ENCODE results near the gene PAK5.
"Not testable (repeated sequence)": the region's sequence is repeated elsewhere in the genome, so short reads cannot be mapped to it uniquely, and the experiment has no call there.

PAK5 gene

GRCh38 chr20:9677100-9677623, 161.7 kb downstream of the PAK5 start:
- no peak for DNase-seq

- DNase-seq: no peak
Measured at GRCh38 chr20:9672981-9673380, 165.9 kb downstream of the PAK5 start.

- no peak for DNase-seq
Measured at GRCh38 chr20:9672027-9672426, 166.8 kb downstream of the PAK5 start.

GRCh38 chr20:9668381-9668780, 170.5 kb downstream of the PAK5 start:
- DNase-seq: no peak

GRCh38 chr20:9663423-9663822, 175.5 kb downstream of the PAK5 start:
- no peak for DNase-seq

- DNase-seq: peak; percentile 43
Measured at GRCh38 chr20:9660236-9660868, 178.5 kb downstream of the PAK5 start.

- DNase-seq: no peak
Measured at GRCh38 chr20:9647741-9648140, 191.1 kb downstream of the PAK5 start.

GRCh38 chr20:9646375-9646774, 192.5 kb downstream of the PAK5 start:
- DNase-seq: no peak

GRCh38 chr20:9642882-9643281, 196.0 kb downstream of the PAK5 start:
- no peak for DNase-seq

GRCh38 chr20:9641499-9642000, 197.3 kb downstream of the PAK5 start:
- not testable (repeated sequence) for DNase-seq

- no peak for DNase-seq
Measured at GRCh38 chr20:9637889-9638288, 201.0 kb downstream of the PAK5 start.

- DNase-seq: no peak
Measured at GRCh38 chr20:9635750-9636149, 203.1 kb downstream of the PAK5 start.

GRCh38 chr20:9634327-9634726, 204.5 kb downstream of the PAK5 start:
- DNase-seq: no peak

- no peak for DNase-seq
Measured at GRCh38 chr20:9632991-9633390, 205.9 kb downstream of the PAK5 start.

- no peak for DNase-seq
Measured at GRCh38 chr20:9632265-9632664, 206.6 kb downstream of the PAK5 start.

- DNase-seq: no peak
Measured at GRCh38 chr20:9630554-9630953, 208.3 kb downstream of the PAK5 start.

GRCh38 chr20:9629831-9630230, 209.0 kb downstream of the PAK5 start:
- no peak for DNase-seq

GRCh38 chr20:9628589-9628988, 210.3 kb downstream of the PAK5 start:
- DNase-seq: no peak

GRCh38 chr20:9628141-9628540, 210.7 kb downstream of the PAK5 start:
- no peak for DNase-seq

- no peak for DNase-seq
Measured at GRCh38 chr20:9627219-9627618, 211.7 kb downstream of the PAK5 start.

GRCh38 chr20:9626357-9626756, 212.5 kb downstream of the PAK5 start:
- no peak for DNase-seq

GRCh38 chr20:9617940-9618339, 220.9 kb downstream of the PAK5 start:
- DNase-seq: peak; percentile 46

GRCh38 chr20:9616833-9617461, 221.9 kb downstream of the PAK5 start:
- peak; percentile 78 for DNase-seq

GRCh38 chr20:9616455-9616805, 222.4 kb downstream of the PAK5 start:
- no peak for DNase-seq

All from RPMI8226 (cell line).